MCF 10A (cell line): Measurements from ENCODE around the gene HTT. TPM values are rescaled to one million over a fixed set of nuclear protein-coding genes. Genes with fewer than 3 reads are reported as not detected.

Source experiments
- BruUV-seq: library from RNA; stranded (reverse); fragments of 400-500 nt; replicated peaks from 2 replicates; lab custom pipeline; 2021; lab: Mats Ljungman, UMichigan
- CTCF ChIA-PET: fragments of 300-600 bp; sonication (Branson Sonifier 250); formaldehyde crosslinking; extraction: SDS; loops from one replicate; lab custom pipeline; 2021; ENCODE audit warnings: antibody characterized with exemption, inconsistent platforms; lab: Yijun Ruan, JAX
- POLR2A ChIA-PET: fragments of 300-600, 350-650 bp; sonication (Branson Sonifier 250); formaldehyde crosslinking; extraction: SDS; loops from one replicate; lab custom pipeline; 2020; ENCODE audit warnings: antibody characterized with exemption, inconsistent platforms; lab: Yijun Ruan, JAX
- DNase-seq: peaks from one replicate; pipeline ENCODE4 v3.0.0-alpha.2; 2018; ENCODE audit not compliant: unreplicated experiment
- H3K27ac Mint-ChIP-seq: one replicate; pipeline ENCODE4 v1.8.0; 2022; ENCODE audit warnings: mild to moderate bottlenecking, low read depth, mixed read lengths; ENCODE audit not compliant: unreplicated experiment
- H3K27me3 Mint-ChIP-seq: one replicate; pipeline ENCODE4 v1.8.0; 2022; ENCODE audit warnings: mixed read lengths; ENCODE audit not compliant: insufficient read depth, unreplicated experiment
- H3K36me3 Mint-ChIP-seq: one replicate; pipeline ENCODE4 v1.8.0; 2022; ENCODE audit warnings: mild to moderate bottlenecking, moderate library complexity, mixed read lengths; ENCODE audit not compliant: insufficient read depth, unreplicated experiment
- H3K4me1 Mint-ChIP-seq: one replicate; pipeline ENCODE4 v1.8.0; 2022; ENCODE audit warnings: mixed read lengths; ENCODE audit not compliant: insufficient read depth, unreplicated experiment
- H3K4me3 Mint-ChIP-seq: one replicate; pipeline ENCODE4 v1.8.0; 2022; ENCODE audit warnings: mild to moderate bottlenecking, moderate library complexity, mixed read lengths; ENCODE audit not compliant: unreplicated experiment
- H3K9me3 Mint-ChIP-seq: one replicate; pipeline ENCODE4 v1.8.0; 2022; ENCODE audit warnings: mixed read lengths; ENCODE audit not compliant: unreplicated experiment
- intact Hi-C: fragments of 100-400 bp; cut with micrococcal nuclease; formaldehyde crosslinking; loops from 2 replicates; pipeline ENCODE4 v1.14.1; 2022
- total RNA-seq: library from RNA; stranded (reverse); gene quantifications from 2 replicates; pipeline ENCODE4 v1.2.3, GENCODE V29; 2022
- TF ChIP-seq, protein P1 (sequence below): fragments of 200-600 bp; IDR thresholded peaks from one replicate; pipeline ENCODE4 v1.8.0; 2022; ENCODE audit warnings: antibody characterized with exemption, mild to moderate bottlenecking; ENCODE audit not compliant: unreplicated experiment

The HTT gene
- total RNA-seq, 1 experiment from 2014 or later: 47.4 TPM

DNA sequence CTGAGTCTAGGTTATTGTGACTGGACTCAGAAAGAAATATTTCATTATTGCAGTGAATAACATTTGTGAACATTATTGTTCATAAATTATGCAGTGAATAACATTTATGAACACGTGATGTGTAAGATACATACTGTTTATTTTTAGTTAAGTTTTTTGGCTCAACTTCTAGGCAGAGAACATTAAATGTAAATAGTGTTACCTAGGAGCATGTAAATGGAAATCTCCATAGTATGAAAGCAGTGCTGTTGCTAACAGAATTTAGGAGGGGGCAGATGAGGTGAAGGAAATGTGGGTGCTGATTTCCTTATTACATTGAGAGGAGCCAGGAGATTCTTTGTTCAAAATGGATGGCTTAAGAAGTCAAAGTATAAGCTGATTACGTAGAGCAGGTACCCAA lies 45.0 kb downstream of the HTT start:
- POLR2A ChIA-PET: interaction anchor here (0.7 to 0.8 kb wide), 2 partner anchors 8 to 12 kb away, joined by 3 to 4 read pairs; no protein-coding TSS in a partner anchor
- Mint-ChIP-seq H3K4me1 (no peaks in the 10 kb centered on the region), H3K27ac (no peak overlapping the region), H3K4me3 (no peak overlapping the region), H3K36me3 (peaks cover 80% of the 10 kb centered on the region), H3K27me3 (no peaks in the 10 kb centered on the region), H3K9me3 (no peaks in the 10 kb centered on the region)
- TF ChIP-seq, protein P1, sequence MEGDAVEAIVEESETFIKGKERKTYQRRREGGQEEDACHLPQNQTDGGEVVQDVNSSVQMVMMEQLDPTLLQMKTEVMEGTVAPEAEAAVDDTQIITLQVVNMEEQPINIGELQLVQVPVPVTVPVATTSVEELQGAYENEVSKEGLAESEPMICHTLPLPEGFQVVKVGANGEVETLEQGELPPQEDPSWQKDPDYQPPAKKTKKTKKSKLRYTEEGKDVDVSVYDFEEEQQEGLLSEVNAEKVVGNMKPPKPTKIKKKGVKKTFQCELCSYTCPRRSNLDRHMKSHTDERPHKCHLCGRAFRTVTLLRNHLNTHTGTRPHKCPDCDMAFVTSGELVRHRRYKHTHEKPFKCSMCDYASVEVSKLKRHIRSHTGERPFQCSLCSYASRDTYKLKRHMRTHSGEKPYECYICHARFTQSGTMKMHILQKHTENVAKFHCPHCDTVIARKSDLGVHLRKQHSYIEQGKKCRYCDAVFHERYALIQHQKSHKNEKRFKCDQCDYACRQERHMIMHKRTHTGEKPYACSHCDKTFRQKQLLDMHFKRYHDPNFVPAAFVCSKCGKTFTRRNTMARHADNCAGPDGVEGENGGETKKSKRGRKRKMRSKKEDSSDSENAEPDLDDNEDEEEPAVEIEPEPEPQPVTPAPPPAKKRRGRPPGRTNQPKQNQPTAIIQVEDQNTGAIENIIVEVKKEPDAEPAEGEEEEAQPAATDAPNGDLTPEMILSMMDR: no peak
- no TSS peak for BruUV-seq
- intact Hi-C loops: no loop called here
- CTCF ChIA-PET: no interaction called here
- DNase-seq: no peak

DNA sequence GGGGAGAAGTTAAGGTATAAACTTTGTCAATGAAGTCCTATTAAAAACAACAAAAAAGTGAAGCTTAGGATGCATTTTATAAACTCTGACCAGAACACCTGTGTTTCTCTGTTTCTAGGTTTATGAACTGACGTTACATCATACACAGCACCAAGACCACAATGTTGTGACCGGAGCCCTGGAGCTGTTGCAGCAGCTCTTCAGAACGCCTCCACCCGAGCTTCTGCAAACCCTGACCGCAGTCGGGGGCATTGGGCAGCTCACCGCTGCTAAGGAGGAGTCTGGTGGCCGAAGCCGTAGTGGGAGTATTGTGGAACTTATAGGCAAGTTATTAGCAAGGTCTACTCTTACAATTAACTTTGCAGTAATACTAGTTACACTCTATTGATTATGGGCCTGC lies 46.6 kb downstream of the HTT start:
- Mint-ChIP-seq H3K27ac (no peak overlapping the region), H3K27me3 (no peaks in the 10 kb centered on the region), H3K36me3 (peaks cover 76% of the 10 kb centered on the region), H3K4me3 (no peak overlapping the region), H3K4me1 (no peaks in the 10 kb centered on the region), H3K9me3 (no peaks in the 10 kb centered on the region)
- ChIA-PET CTCF (interaction anchor here (1.0 to 3.8 kb wide), 2 partner anchors 10 to 15 kb away, joined by 3 to 33 read pairs; no protein-coding TSS in a partner anchor), POLR2A (interaction anchor here (1.5 to 3.1 kb wide), 2 partner anchors 8 to 18 kb away, joined by 4 to 10 read pairs; no protein-coding TSS in a partner anchor)
- no peak for DNase-seq
- intact Hi-C loops: no loop called here
- TF ChIP-seq, protein P1: no peak
- no TSS peak for BruUV-seq

DNA sequence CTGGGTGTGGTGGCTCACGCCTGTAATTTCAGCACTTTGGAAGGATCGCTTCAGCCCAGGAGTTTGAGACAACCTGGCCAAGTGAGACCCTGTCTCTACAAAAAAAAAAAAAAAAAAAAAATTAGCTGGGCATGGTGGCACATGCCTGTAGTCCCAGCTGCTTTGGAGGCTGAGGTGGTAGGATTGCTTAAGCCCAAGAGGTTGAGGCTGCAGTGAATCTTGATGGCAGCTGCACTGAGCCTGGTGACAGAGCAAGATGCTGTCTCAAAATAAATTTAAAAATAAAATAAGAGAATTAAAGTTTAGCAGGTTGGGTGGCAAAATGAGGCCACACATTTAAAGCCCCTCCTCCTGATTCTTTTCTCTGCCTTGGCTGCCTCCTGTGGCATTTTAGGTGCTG lies 47.1 kb downstream of the HTT start:
- TF ChIP-seq, protein P1: no peak
- no peaks in the 10 kb centered on the region for H3K27me3 Mint-ChIP-seq
- no peak overlapping the region for H3K4me3 Mint-ChIP-seq
- H3K9me3 Mint-ChIP-seq: no peaks in the 10 kb centered on the region
- no peak for DNase-seq
- BruUV-seq: no TSS peak
- no peak overlapping the region for H3K27ac Mint-ChIP-seq
- H3K36me3 Mint-ChIP-seq: peaks cover 72% of the 10 kb centered on the region
- ChIA-PET POLR2A (interaction anchor here (1.5 to 3.1 kb wide), 2 partner anchors 8 to 18 kb away, joined by 4 to 10 read pairs; no protein-coding TSS in a partner anchor), CTCF (interaction anchor here (1.0 to 3.8 kb wide), 4 partner anchors 10 to 46 kb away, joined by 3 to 33 read pairs (median 4); no protein-coding TSS in a partner anchor)
- no peaks in the 10 kb centered on the region for H3K4me1 Mint-ChIP-seq
- intact Hi-C loops: no loop called here

DNA sequence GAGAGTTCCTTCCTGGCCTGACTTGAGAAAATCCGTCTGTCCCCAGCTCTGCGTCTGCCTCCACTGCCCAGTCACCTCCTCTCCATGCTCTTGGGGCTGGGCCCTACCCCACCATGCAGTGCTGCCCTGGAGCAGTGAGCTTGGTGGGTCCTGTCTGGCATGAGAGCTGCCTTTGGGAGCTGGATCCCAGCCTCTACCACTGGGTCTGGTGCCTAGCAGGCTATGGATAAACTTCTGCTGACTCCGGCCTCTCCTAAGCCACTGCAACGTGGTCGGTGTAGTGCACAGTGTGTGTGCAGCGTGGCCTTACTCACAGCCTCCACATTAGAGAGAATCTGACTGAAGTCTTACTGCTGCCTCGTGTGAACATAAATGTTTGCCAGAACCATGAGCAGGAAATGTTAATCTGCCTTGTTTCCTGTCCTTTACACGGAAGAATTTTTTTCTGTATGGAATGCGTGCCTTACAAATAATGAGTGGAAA lies 47.6 kb downstream of the HTT start:
- ChIA-PET POLR2A (interaction anchor here (0.6 to 3.1 kb wide), 5 partner anchors 9 to 37 kb away, joined by 3 to 13 read pairs (median 5); no protein-coding TSS in a partner anchor), CTCF (interaction anchor here (0.8 to 3.8 kb wide), 4 partner anchors 14 to 358 kb away, joined by 3 to 33 read pairs (median 4); no protein-coding TSS in a partner anchor)
- H3K27me3 Mint-ChIP-seq: no peaks in the 10 kb centered on the region
- H3K4me3 Mint-ChIP-seq: no peak overlapping the region
- TF ChIP-seq, protein P1: no peak
- intact Hi-C loops: no loop called here
- peaks cover 73% of the 10 kb centered on the region for H3K36me3 Mint-ChIP-seq
- no peaks in the 10 kb centered on the region for H3K9me3 Mint-ChIP-seq
- H3K4me1 Mint-ChIP-seq: no peaks in the 10 kb centered on the region
- H3K27ac Mint-ChIP-seq: no peak overlapping the region
- no TSS peak for BruUV-seq
- DNase-seq: no peak
